Glutamatergic neuron (in vitro differentiated cells): Measurements from ENCODE around the gene SLC25A36. TPM values are rescaled to one million over a fixed set of nuclear protein-coding genes. Genes with fewer than 3 reads are reported as not detected.
"Not testable (repeated sequence)": the region's sequence is repeated elsewhere in the genome, so short reads cannot be mapped to it uniquely, and the experiment has no call there.

Source experiments
- DNase-seq: peaks from one replicate; pipeline ENCODE4 v3.0.0; 2022
- H3K27ac Mint-ChIP-seq: one replicate; pipeline ENCODE4 v1.8.0; 2020; ENCODE audit warnings: mild to moderate bottlenecking, mixed read lengths, inconsistent platforms; ENCODE audit not compliant: unreplicated experiment
- H3K27me3 Mint-ChIP-seq: one replicate; pipeline ENCODE4 v1.8.0; 2020; ENCODE audit warnings: mild to moderate bottlenecking, moderate library complexity, mixed read lengths, inconsistent platforms; ENCODE audit not compliant: unreplicated experiment
- H3K36me3 Mint-ChIP-seq: one replicate; pipeline ENCODE4 v1.8.0; 2020; ENCODE audit warnings: mild to moderate bottlenecking, mixed read lengths, inconsistent platforms; ENCODE audit not compliant: unreplicated experiment
- H3K4me1 Mint-ChIP-seq: one replicate; pipeline ENCODE4 v1.8.0; 2020; ENCODE audit warnings: mild to moderate bottlenecking, low read depth, mixed read lengths, inconsistent platforms; ENCODE audit not compliant: unreplicated experiment
- H3K4me3 Mint-ChIP-seq: one replicate; pipeline ENCODE4 v1.8.0; 2020; ENCODE audit warnings: mild to moderate bottlenecking, mixed read lengths, inconsistent platforms; ENCODE audit not compliant: unreplicated experiment
- H3K9me3 Mint-ChIP-seq: one replicate; pipeline ENCODE4 v1.8.0; 2020; ENCODE audit warnings: mild to moderate bottlenecking, moderate library complexity, mixed read lengths, inconsistent platforms; ENCODE audit not compliant: unreplicated experiment
- total RNA-seq: library from RNA; stranded (reverse); fragmentation: NEBNext Ultra II Directional; extraction: Animal tissue kit (Norgen Biotek cat#: 25700); gene quantifications from one replicate; pipeline ENCODE4 v1.2.1, GENCODE V29; 2021; ENCODE audit not compliant: unreplicated experiment
- TF ChIP-seq, protein P1 (sequence below): fragments of 200-600 bp; sonication (generic); IDR thresholded peaks from one replicate; pipeline ENCODE4 v1.5.0; 2021; ENCODE audit not compliant: partially characterized antibody, unreplicated experiment

SLC25A36 gene
- total RNA-seq, 1 donor from 2014 or later: 146 TPM

DNA sequence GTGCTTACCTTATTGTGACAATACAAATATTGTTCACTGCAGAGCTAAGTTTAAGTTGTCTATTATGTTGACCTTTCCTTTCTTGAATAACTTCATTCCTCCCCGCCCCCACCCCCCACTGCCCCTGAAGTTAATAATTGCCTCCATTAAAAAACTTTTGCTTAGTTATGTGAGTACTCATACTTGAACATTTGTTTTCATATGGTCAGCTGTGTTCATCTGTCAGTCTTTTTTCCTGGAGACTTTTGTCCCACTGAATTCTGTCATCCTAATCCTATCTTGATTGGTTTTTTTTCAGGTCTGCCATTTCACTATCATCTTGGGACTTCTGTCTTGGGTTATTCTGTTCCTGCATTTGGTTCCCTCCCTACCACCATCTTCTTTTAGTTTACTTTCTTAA lies 8.5 kb downstream of the SLC25A36 start:
- DNase-seq: no peak
- Mint-ChIP-seq H3K36me3 (no peaks in the 10 kb centered on the region), H3K4me1 (peaks cover 33% of the 10 kb centered on the region), H3K4me3 (no peak overlapping the region), H3K9me3 (no peaks in the 10 kb centered on the region), H3K27me3 (no peaks in the 10 kb centered on the region), H3K27ac (no peak overlapping the region)
- TF ChIP-seq, protein P1, sequence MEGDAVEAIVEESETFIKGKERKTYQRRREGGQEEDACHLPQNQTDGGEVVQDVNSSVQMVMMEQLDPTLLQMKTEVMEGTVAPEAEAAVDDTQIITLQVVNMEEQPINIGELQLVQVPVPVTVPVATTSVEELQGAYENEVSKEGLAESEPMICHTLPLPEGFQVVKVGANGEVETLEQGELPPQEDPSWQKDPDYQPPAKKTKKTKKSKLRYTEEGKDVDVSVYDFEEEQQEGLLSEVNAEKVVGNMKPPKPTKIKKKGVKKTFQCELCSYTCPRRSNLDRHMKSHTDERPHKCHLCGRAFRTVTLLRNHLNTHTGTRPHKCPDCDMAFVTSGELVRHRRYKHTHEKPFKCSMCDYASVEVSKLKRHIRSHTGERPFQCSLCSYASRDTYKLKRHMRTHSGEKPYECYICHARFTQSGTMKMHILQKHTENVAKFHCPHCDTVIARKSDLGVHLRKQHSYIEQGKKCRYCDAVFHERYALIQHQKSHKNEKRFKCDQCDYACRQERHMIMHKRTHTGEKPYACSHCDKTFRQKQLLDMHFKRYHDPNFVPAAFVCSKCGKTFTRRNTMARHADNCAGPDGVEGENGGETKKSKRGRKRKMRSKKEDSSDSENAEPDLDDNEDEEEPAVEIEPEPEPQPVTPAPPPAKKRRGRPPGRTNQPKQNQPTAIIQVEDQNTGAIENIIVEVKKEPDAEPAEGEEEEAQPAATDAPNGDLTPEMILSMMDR: no peak

DNA sequence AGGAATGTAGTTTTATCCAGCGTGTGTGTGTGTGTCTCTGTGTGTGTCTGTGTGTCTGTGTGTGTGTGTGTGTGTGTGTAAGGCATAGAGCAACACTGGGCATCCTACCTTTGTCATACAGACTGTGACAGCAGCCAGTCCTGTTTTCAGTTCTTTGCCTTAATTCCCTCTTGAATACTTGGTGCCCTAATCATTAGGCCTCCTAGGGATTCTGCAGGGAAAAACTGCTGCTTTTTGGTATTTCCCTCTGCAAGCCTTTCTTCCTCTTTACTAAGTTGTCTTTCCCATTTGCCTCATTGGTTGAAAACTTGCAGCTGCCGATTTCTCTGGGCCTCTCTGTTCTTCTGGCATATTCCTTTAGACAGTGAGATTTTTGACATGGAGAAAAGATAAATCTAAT lies 9.2 kb downstream of the SLC25A36 start:
- TF ChIP-seq, protein P1: no peak
- Mint-ChIP-seq H3K27me3 (no peaks in the 10 kb centered on the region), H3K4me1 (peaks cover 33% of the 10 kb centered on the region), H3K9me3 (no peaks in the 10 kb centered on the region), H3K27ac (peak overlapping the region; percentile 71), H3K36me3 (no peaks in the 10 kb centered on the region), H3K4me3 (no peak overlapping the region)
- DNase-seq: no peak

DNA sequence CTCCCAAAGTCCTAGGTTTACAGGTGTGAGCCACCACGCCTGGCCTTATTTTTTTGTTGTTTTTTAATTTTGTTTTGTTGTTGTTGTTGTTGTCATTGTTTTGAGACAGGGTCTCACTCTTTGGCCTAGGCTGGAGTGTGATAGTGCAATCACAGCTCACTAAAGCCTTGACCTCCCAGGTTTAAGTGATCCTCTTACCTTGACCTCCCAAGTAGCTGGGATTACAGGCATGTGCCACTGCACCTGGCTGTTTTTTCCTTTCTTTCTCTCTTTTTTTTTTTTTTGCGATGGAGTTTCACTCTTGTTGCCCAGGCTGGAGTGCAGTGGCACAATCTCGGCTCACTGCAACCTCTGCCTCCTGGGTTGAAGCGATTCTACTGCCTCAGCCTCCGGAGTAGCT lies 10.1 kb downstream of the SLC25A36 start:
- not testable (repeated sequence) for H3K36me3 Mint-ChIP-seq, H3K27me3 Mint-ChIP-seq, DNase-seq, H3K9me3 Mint-ChIP-seq, H3K27ac Mint-ChIP-seq
- H3K4me1 Mint-ChIP-seq: peaks cover 25% of the 10 kb centered on the region
- H3K4me3 Mint-ChIP-seq: peak overlapping the region; percentile 14

DNA sequence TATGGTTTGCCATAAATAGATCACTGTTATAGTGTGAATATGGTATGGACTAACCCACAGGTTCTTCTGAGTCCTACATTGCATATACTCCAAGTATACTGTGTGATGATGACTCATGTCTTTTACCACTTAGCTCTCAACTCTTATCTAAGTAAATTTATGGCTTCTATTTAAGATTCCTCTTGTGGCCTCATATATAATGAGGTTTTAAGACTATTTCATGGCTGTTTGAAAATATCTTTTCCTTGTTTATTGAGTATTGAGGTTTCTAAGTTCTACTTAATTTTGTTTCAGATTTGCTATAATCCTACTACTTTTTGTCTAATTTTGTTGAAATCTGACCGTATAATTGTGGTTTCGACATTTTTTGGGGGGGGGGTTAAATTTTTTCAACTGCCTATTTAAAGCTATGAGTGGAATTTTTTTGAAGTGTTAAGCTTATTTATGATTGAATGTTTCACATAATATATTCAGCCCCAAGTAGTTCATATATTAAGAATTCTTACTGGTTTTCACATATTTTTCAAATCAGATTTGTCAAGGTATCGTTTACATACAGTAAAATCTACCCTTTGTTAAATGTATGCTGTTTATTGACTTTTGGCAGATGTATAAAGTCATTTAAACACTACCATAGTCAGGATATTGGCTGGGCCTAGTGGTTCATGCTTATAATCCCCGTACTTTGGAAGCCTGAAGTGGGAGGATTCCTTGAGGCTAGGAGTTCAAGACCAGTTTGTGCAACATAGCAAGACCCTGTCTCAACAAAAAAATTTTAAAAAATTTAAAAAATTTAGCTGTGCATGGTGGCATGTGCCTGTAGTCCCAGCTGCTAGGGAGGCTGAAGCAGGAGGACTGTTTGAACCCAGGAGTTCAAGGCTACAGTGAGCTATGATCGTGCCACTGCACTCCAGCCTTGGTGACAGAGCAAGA lies 11.7 kb downstream of the SLC25A36 start:
- Mint-ChIP-seq H3K4me1 (peaks cover 22% of the 10 kb centered on the region), H3K27me3 (peaks cover 1% of the 10 kb centered on the region), H3K4me3 (no peak overlapping the region), H3K9me3 (no peaks in the 10 kb centered on the region), H3K27ac (no peak overlapping the region), H3K36me3 (no peaks in the 10 kb centered on the region)
- DNase-seq: no peak
- TF ChIP-seq, protein P1: no peak

GRCh38 chr3:140954576-140954975 lies 12.9 kb downstream of the SLC25A36 start:
- no peak overlapping the region for H3K4me3 Mint-ChIP-seq
- no peaks in the 10 kb centered on the region for H3K36me3 Mint-ChIP-seq
- peaks cover 20% of the 10 kb centered on the region for H3K4me1 Mint-ChIP-seq
- no peak for DNase-seq
- TF ChIP-seq, protein P1: no peak
- no peak overlapping the region for H3K27ac Mint-ChIP-seq
- H3K9me3 Mint-ChIP-seq: no peaks in the 10 kb centered on the region
- H3K27me3 Mint-ChIP-seq: peaks cover 1% of the 10 kb centered on the region
